Sigmoid colon (tissue), 7 donors: ENCODE measurements around the gene NABP2. TPM values are rescaled to one million over a fixed set of nuclear protein-coding genes. Genes with fewer than 3 reads are reported as not detected.

ENCODE experiments used
- DNase-seq: peaks from one replicate; pipeline ENCODE4 v3.0.0-alpha.2; 2019
- H3K27ac ChIP-seq, 4 donors: fragments of 200-600 bp; sonication (generic); one replicate each; pipeline ENCODE4 v1.5.1; 2016 to 2019; ENCODE audit warnings: mild to moderate bottlenecking in 1 of 4
- H3K27me3 ChIP-seq, 3 donors: fragments of 200-600 bp; sonication (generic); one replicate each; pipeline ENCODE4 v1.5.1; 2019; ENCODE audit warnings: mild to moderate bottlenecking in 1 of 3
- H3K36me3 ChIP-seq, 4 donors: fragments of 200-600 bp; sonication (generic); one replicate each; pipeline ENCODE4 v1.5.1; 2016 to 2019
- H3K4me1 ChIP-seq, 4 donors: fragments of 200-600 bp; sonication (generic); one replicate each; pipeline ENCODE4 v1.5.1; 2017 to 2019
- H3K4me3 ChIP-seq, 4 donors: fragments of 200-600 bp; sonication (generic); one replicate each; pipeline ENCODE4 v1.5.1; 2017 to 2019; ENCODE audit warnings: mild to moderate bottlenecking in 2 of 4, moderate library complexity in 1 of 4
- H3K9me3 ChIP-seq, 4 donors: fragments of 200-600 bp in 3 of 4; sonication (generic) in 3 of 4; one replicate each; pipeline versions ENCODE4 v1.5.1 to v1.6.1; 2013 to 2019
- EP300 ChIP-seq, 4 donors: sonication (generic); formaldehyde crosslinking; IDR thresholded peaks; one replicate each; pipeline ENCODE4 v1.6.1; 2017; ENCODE audit warnings: antibody characterized with exemption in 4 of 4
- POLR2A ChIP-seq, 2 donors: fragments of 450-650 bp; IDR thresholded peaks; one replicate each; pipeline ENCODE4 v1.6.1; 2016; ENCODE audit warnings: antibody characterized with exemption in 2 of 2, mild to moderate bottlenecking in 2 of 2, moderate library complexity in 2 of 2
- POLR2AphosphoS5 ChIP-seq, 4 donors: sonication (generic); formaldehyde crosslinking; IDR thresholded peaks; one replicate each; pipeline ENCODE4 v1.6.1; 2017; ENCODE audit warnings: antibody characterized with exemption in 4 of 4
- WGBS, 2 donors: extraction: QIAGEN DNeasy Blood & Tissue Kit; methylation state at CpG; one replicate each; pipeline ENCODE4 v1.1.7; 2013; 5-methylcytosine and 5-hydroxymethylcytosine counted together
- intact Hi-C: fragments of 100-400 bp; cut with DNase I; formaldehyde crosslinking; loops from one replicate; pipeline ENCODE4 v1.15.1; 2023
- polyA plus RNA-seq, 3 donors: library from polyadenylated mRNA; stranded (reverse); fragments of 200-250 nt; gene quantifications; one replicate each; pipeline ENCODE4 v1.2.3, GENCODE V29; 2013
- total RNA-seq, 4 donors: library from RNA; depleted of rRNA; stranded (reverse); fragments of >200 nt; gene quantifications; one replicate each; pipeline ENCODE4 v1.1.0, GENCODE V29; 2016
- TF ChIP-seq, protein P1 (sequence below), 4 experiments: fragments of 450-650 bp in 3 of 4; fragments of 200-600 bp in 1 of 4; IDR thresholded peaks; one replicate each; pipeline ENCODE4 v1.5.1; 2016 to 2019; ENCODE audit warnings: antibody characterized with exemption in 4 of 4, mild to moderate bottlenecking in 3 of 4, moderate library complexity in 2 of 4
- donor health status: healthy with polysubstance abuse.
- donor health status: Bipolar disorder and iron deficiency.
- donor health status: healthy.

The NABP2 gene
- total and polyA plus RNA-seq, 7 donors = 17.2 to 43.7 (median 32.6) TPM

DNA sequence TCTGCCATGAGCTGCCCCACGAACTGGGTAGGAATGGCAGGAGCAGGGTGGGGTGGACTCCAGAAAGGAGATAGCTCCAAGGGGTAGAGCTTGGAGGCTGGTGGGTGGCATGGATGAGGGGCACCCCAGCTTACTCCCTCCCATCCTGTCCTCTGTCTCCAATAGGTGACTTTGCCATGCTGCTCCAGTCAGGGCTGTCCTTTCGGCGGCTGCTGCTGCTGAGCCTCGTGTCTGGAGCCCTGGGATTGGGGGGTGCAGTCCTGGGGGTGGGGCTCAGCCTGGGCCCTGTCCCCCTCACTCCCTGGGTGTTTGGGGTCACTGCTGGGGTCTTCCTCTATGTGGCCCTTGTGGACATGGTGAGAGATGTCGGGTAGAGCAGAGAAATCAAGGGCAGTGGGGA is 12.8 kb downstream of the NABP2 start:
- Histone ChIP-seq H3K27ac (no peak overlapping the region), H3K4me3 (no peak overlapping the region), H3K27me3 (no peaks in the 10 kb centered on the region), H3K4me1 (no peaks in the 10 kb centered on the region), H3K36me3 (peaks cover 13 to 52% (median 19%) of the 10 kb centered on the region in 4 donors), H3K9me3 (no peaks in the 10 kb centered on the region)
- DNase-seq = no peak
- WGBS, 2 donors = 67 to 83% methylated on average over 5 of the region's 5 CpGs
- intact Hi-C loops = no loop called here
- TF ChIP-seq POLR2AphosphoS5 (IDR thresholded peaks at IDR 0.05) (no peak), POLR2A (IDR thresholded peaks at IDR 0.05) (no peak), EP300 (IDR thresholded peaks at IDR 0.05) (no peak)
- TF ChIP-seq, protein P1, sequence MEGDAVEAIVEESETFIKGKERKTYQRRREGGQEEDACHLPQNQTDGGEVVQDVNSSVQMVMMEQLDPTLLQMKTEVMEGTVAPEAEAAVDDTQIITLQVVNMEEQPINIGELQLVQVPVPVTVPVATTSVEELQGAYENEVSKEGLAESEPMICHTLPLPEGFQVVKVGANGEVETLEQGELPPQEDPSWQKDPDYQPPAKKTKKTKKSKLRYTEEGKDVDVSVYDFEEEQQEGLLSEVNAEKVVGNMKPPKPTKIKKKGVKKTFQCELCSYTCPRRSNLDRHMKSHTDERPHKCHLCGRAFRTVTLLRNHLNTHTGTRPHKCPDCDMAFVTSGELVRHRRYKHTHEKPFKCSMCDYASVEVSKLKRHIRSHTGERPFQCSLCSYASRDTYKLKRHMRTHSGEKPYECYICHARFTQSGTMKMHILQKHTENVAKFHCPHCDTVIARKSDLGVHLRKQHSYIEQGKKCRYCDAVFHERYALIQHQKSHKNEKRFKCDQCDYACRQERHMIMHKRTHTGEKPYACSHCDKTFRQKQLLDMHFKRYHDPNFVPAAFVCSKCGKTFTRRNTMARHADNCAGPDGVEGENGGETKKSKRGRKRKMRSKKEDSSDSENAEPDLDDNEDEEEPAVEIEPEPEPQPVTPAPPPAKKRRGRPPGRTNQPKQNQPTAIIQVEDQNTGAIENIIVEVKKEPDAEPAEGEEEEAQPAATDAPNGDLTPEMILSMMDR (IDR thresholded peaks at IDR 0.05) = no peak

DNA sequence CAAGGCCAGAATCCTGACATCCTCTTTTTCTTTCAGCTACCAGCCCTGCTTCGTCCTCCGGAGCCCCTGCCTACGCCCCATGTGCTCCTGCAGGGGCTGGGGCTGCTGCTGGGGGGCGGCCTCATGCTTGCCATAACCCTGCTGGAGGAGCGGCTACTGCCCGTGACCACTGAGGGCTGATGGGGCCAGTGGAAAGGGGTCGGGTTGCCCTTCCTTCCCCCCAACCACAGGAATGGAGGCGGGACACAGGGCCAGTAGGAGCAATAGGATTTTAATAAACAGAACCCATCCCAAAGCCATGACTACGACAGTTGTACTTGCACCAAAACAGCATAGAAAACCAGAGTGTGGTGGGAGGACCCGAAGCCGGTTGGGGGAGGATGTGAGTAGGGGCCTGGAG is 13.4 kb downstream of the NABP2 start:
- Histone ChIP-seq H3K4me1 (no peaks in the 10 kb centered on the region), H3K27ac (no peak overlapping the region), H3K27me3 (no peaks in the 10 kb centered on the region), H3K4me3 (no peak overlapping the region), H3K9me3 (no peaks in the 10 kb centered on the region), H3K36me3 (peaks cover 15 to 57% (median 25%) of the 10 kb centered on the region in 4 donors)
- DNase-seq = no peak
- WGBS, 2 donors = 76 to 81% methylated on average over 11 of the region's 11 CpGs
- TF ChIP-seq POLR2AphosphoS5 (IDR thresholded peaks at IDR 0.05) = no peak
- no peak for TF ChIP-seq EP300 (IDR thresholded peaks at IDR 0.05)
- no peak for TF ChIP-seq POLR2A (IDR thresholded peaks at IDR 0.05)
- TF ChIP-seq, protein P1 (IDR thresholded peaks at IDR 0.05) = no peak
- intact Hi-C loops = no loop called here

DNA sequence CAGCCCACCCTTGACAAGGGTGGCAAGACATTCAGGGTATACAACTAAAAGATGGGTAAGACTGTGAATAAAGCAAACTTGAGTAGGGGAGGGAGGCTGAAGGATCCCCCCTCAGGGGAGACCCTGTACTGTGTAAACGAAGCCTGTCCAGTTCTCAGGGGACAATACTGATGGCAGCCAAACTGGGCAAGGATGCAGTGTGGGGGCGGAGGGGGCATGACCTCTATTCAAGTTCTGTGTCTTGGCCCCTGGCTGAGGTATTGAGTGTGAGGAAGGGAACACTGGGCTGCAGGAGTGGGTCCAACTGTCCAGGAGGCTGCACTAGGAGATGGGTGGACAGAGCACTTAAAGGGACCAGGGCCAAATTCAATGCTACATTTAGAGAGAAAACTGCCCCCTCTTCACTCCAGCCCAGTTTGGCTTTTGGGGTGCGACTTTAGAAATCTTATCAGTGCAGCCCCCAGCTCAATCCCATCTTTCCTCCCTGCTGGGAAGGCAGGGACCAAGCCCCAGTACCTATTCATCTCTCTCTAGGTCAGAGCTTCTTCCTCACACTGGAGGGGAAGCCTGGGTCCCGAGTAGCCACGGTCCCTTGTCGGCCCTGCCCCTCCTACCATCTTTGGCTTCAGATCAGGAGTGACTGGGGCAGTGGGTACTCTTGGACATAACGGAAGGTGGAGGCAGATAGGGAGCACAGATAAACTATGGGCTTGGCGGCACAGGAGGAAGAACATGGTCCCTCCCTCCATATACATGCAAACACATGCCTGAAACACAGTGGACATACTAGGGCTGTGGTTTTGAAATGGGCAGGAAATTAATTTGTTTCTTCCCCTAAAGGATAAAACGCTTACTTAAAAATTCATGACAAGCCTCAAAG is 17.5 kb downstream of the NABP2 start:
- intact Hi-C loops = no loop called here
- Histone ChIP-seq H3K36me3 (peaks cover 55 to 92% (median 63%) of the 10 kb centered on the region in 4 donors), H3K4me1 (no peaks in the 10 kb centered on the region), H3K27ac (no peak overlapping the region), H3K27me3 (no peaks in the 10 kb centered on the region), H3K4me3 (no peak overlapping the region), H3K9me3 (no peaks in the 10 kb centered on the region)
- 86 to 90% methylated on average over 9 of the region's 9 CpGs for WGBS, 2 donors
- DNase-seq = no peak
- TF ChIP-seq POLR2AphosphoS5 (IDR thresholded peaks at IDR 0.05) (no peak), POLR2A (IDR thresholded peaks at IDR 0.05) (no peak), EP300 (IDR thresholded peaks at IDR 0.05) (no peak)
- TF ChIP-seq, protein P1 (IDR thresholded peaks at IDR 0.05) = no peak

DNA sequence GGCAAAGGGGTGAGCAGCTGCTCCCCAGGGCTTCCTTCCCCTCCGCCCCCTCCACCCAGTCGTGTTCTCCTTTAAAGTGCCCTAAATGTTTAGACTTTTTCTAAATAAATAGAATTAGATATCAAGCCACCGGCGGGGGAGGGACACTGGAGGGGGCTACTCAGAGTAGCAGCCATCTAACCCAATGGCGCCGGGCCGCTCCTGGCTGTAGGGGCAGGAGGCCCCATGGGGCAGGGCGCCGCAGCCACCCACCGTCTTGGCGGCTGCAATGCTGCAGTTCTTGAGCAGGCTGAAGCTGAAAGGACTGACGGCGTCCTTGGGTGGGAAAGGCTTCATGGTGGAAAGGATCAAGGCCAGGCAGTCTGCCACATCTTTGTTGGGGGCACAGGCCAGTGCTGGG is 18.8 kb downstream of the NABP2 start:
- no peaks in the 10 kb centered on the region for H3K4me1 ChIP-seq
- no peaks in the 10 kb centered on the region for H3K27me3 ChIP-seq
- H3K9me3 ChIP-seq = no peaks in the 10 kb centered on the region
- no peak for DNase-seq
- intact Hi-C loops = no loop called here
- no peak overlapping the region for H3K4me3 ChIP-seq
- no peak overlapping the region for H3K27ac ChIP-seq
- WGBS, 2 donors = 89 to 90% methylated on average over 13 of the region's 13 CpGs
- TF ChIP-seq, protein P1 (IDR thresholded peaks at IDR 0.05) = no peak
- TF ChIP-seq EP300 (IDR thresholded peaks at IDR 0.05) (no peak), POLR2A (IDR thresholded peaks at IDR 0.05) (no peak), POLR2AphosphoS5 (IDR thresholded peaks at IDR 0.05) (no peak)
- H3K36me3 ChIP-seq = peaks cover 68 to 98% (median 76%) of the 10 kb centered on the region in 4 donors
